ENCODE results near the gene AP5M1.
"Not testable (repeated sequence)": the region's sequence is repeated elsewhere in the genome, so short reads cannot be mapped to it uniquely, and the experiment has no call there.

Gene AP5M1

GRCh38 chr14:57290751-57291150 is 22.0 kb downstream of the AP5M1 start:
- no peak for DNase-seq (ENCODE audit: low read depth in 2 of 2, low spot score in 1 of 2)

GRCh38 chr14:57291692-57292647 is 23.2 kb downstream of the AP5M1 start:
- no peak for DNase-seq (ENCODE audit: low read depth in 2 of 2, low spot score in 1 of 2)

- no peak for DNase-seq (ENCODE audit: low read depth in 2 of 2, low spot score in 1 of 2)
Measured at GRCh38 chr14:57293866-57294837, 25.4 kb downstream of the AP5M1 start.

- no peak for DNase-seq (ENCODE audit: low read depth in 2 of 2, low spot score in 1 of 2)
Measured at GRCh38 chr14:57295239-57295638, 26.5 kb downstream of the AP5M1 start.

GRCh38 chr14:57297852-57298251 is 29.1 kb downstream of the AP5M1 start:
- DNase-seq (ENCODE audit: low read depth in 2 of 2, low spot score in 1 of 2) = no peak

- no peak for DNase-seq (ENCODE audit: low read depth in 2 of 2, low spot score in 1 of 2)
Measured at GRCh38 chr14:57299511-57299910, 30.7 kb downstream of the AP5M1 start.

GRCh38 chr14:57302883-57303282 is 34.1 kb downstream of the AP5M1 start:
- no peak for DNase-seq (ENCODE audit: low read depth in 2 of 2, low spot score in 1 of 2)

- no peak for DNase-seq (ENCODE audit: low read depth in 2 of 2, low spot score in 1 of 2)
Measured at GRCh38 chr14:57314396-57315089, 45.8 kb downstream of the AP5M1 start.

GRCh38 chr14:57317248-57317833 is 48.6 kb downstream of the AP5M1 start:
- DNase-seq (ENCODE audit: low read depth in 2 of 2, low spot score in 1 of 2) = peak; percentile 21 to 61

GRCh38 chr14:57319636-57320192 is 50.9 kb downstream of the AP5M1 start:
- no peak for DNase-seq (ENCODE audit: low read depth in 2 of 2, low spot score in 1 of 2)

- DNase-seq (ENCODE audit: low read depth in 2 of 2, low spot score in 1 of 2) = no peak
Measured at GRCh38 chr14:57323721-57324120, 55.0 kb downstream of the AP5M1 start.

GRCh38 chr14:57326253-57326652 is 57.5 kb downstream of the AP5M1 start:
- no peak for DNase-seq (ENCODE audit: low read depth in 2 of 2, low spot score in 1 of 2)

GRCh38 chr14:57329833-57330232 is 61.1 kb downstream of the AP5M1 start:
- DNase-seq (ENCODE audit: low read depth in 2 of 2, low spot score in 1 of 2) = no peak

- not testable (repeated sequence) for DNase-seq (ENCODE audit: low read depth in 2 of 2, low spot score in 1 of 2)
Measured at GRCh38 chr14:57332475-57332874, 63.7 kb downstream of the AP5M1 start.

GRCh38 chr14:57333726-57334125 is 65.0 kb downstream of the AP5M1 start:
- DNase-seq (ENCODE audit: low read depth in 2 of 2, low spot score in 1 of 2) = not testable (repeated sequence)

- DNase-seq (ENCODE audit: low read depth in 2 of 2, low spot score in 1 of 2) = not testable (repeated sequence)
Measured at GRCh38 chr14:57343545-57344297, 75.0 kb downstream of the AP5M1 start.

GRCh38 chr14:57345106-57345505 is 76.3 kb downstream of the AP5M1 start:
- DNase-seq (ENCODE audit: low read depth in 2 of 2, low spot score in 1 of 2) = no peak

GRCh38 chr14:57346741-57347140 is 78.0 kb downstream of the AP5M1 start:
- no peak for DNase-seq (ENCODE audit: low read depth in 2 of 2, low spot score in 1 of 2)
